Activated T-helper 2 cell treated with anti-CD3 and anti-CD28 coated beads, Interferon-gamma antibody, Interleukin-2, Interleukin-4, amounts not matched to agents 10 μg/mL and 5 μg/mL and 100 μg/mL, durations not matched to agents 14 hours and 24 hours and 36 hours (primary cell): ENCODE results near the gene MAGI2. TPM values are rescaled to one million over a fixed set of nuclear protein-coding genes. Genes with fewer than 3 reads are reported as not detected.
"Not testable (repeated sequence)": the region's sequence is repeated elsewhere in the genome, so short reads cannot be mapped to it uniquely, and the experiment has no call there.

Source experiments
- DNase-seq: peaks from one replicate; pipeline ENCODE4 v3.0.0; 2021; ENCODE audit warnings: low spot score
- H3K27ac Mint-ChIP-seq: one replicate; pipeline ENCODE4 v1.8.0; 2021; ENCODE audit warnings: mixed read lengths
- H3K27me3 Mint-ChIP-seq: one replicate; pipeline ENCODE4 v1.8.0; 2021; ENCODE audit warnings: low read depth, mixed read lengths
- H3K36me3 Mint-ChIP-seq: one replicate; pipeline ENCODE4 v1.8.0; 2021; ENCODE audit warnings: low read depth, mixed read lengths
- H3K4me1 Mint-ChIP-seq: one replicate; pipeline ENCODE4 v1.8.0; 2021; ENCODE audit warnings: low read depth, mixed read lengths
- H3K4me3 Mint-ChIP-seq: one replicate; pipeline ENCODE4 v1.8.0; 2021; ENCODE audit warnings: low read depth, mild to moderate bottlenecking, moderate library complexity, mixed read lengths
- H3K9me3 Mint-ChIP-seq: one replicate; pipeline ENCODE4 v1.8.0; 2021; ENCODE audit warnings: mixed read lengths
- intact Hi-C: fragments of 100-400 bp; cut with micrococcal nuclease; formaldehyde crosslinking; loops from one replicate; pipeline ENCODE4 v1.15.1; 2023
- total RNA-seq: library from RNA; stranded (reverse); gene quantifications from 2 replicates; pipeline ENCODE4 v1.2.3, GENCODE V29; 2022

Gene MAGI2
- total RNA-seq, 1 donor from 2014 or later = 0.21 TPM

GRCh38 chr7:78018641-78019446 lies 1434.6 kb downstream of the MAGI2 start:
- no peak for DNase-seq
- Mint-ChIP-seq H3K27ac (peak overlapping the region; percentile 76), H3K36me3 (peaks cover 5% of the 10 kb centered on the region), H3K4me1 (peaks cover 17% of the 10 kb centered on the region), H3K9me3 (no peaks in the 10 kb centered on the region), H3K27me3 (peaks cover 61% of the 10 kb centered on the region), H3K4me3 (peak overlapping the region; percentile 82)
- intact Hi-C loops = loop anchor here (2.0 to 10.0 kb wide), 2 partner anchors 224 to 322 kb away; partner anchors contain the start of genes PHTF2, RSBN1L and TMEM60

- no peak for DNase-seq
- Mint-ChIP-seq H3K36me3 (peaks cover 5% of the 10 kb centered on the region), H3K4me1 (peaks cover 17% of the 10 kb centered on the region), H3K27ac (no peak overlapping the region), H3K9me3 (no peaks in the 10 kb centered on the region), H3K27me3 (peaks cover 69% of the 10 kb centered on the region), H3K4me3 (peak overlapping the region; percentile 45)
- intact Hi-C loops = loop anchor here (2.0 to 10.0 kb wide), 2 partner anchors 223 to 321 kb away; partner anchors contain the start of genes PHTF2, RSBN1L and TMEM60
Measured at GRCh38 chr7:78017591-78018100, 1435.8 kb downstream of the MAGI2 start.

GRCh38 chr7:78015574-78016260 lies 1437.8 kb downstream of the MAGI2 start:
- no peak overlapping the region for H3K27ac Mint-ChIP-seq
- H3K36me3 Mint-ChIP-seq = peaks cover 5% of the 10 kb centered on the region
- no peaks in the 10 kb centered on the region for H3K9me3 Mint-ChIP-seq
- intact Hi-C loops = loop anchor here (10.0 kb wide), 1 partner anchor 221 kb away; the partner anchor contains the start of genes PHTF2 and TMEM60
- H3K4me3 Mint-ChIP-seq = no peak overlapping the region
- peaks cover 14% of the 10 kb centered on the region for H3K4me1 Mint-ChIP-seq
- DNase-seq = no peak
- H3K27me3 Mint-ChIP-seq = peaks cover 61% of the 10 kb centered on the region

- H3K27ac Mint-ChIP-seq = no peak overlapping the region
- intact Hi-C loops = loop anchor here (10.0 kb wide), 1 partner anchor 220 kb away; the partner anchor contains the start of genes PHTF2 and TMEM60
- H3K9me3 Mint-ChIP-seq = no peaks in the 10 kb centered on the region
- H3K27me3 Mint-ChIP-seq = peaks cover 55% of the 10 kb centered on the region
- H3K4me1 Mint-ChIP-seq = peaks cover 8% of the 10 kb centered on the region
- H3K36me3 Mint-ChIP-seq = peaks cover 5% of the 10 kb centered on the region
- H3K4me3 Mint-ChIP-seq = no peak overlapping the region
- DNase-seq = no peak
Measured at GRCh38 chr7:78014401-78014800, 1439.1 kb downstream of the MAGI2 start.

- H3K4me3 Mint-ChIP-seq = no peak overlapping the region
- H3K36me3 Mint-ChIP-seq = no peaks in the 10 kb centered on the region
- H3K9me3 Mint-ChIP-seq = no peaks in the 10 kb centered on the region
- H3K27ac Mint-ChIP-seq = no peak overlapping the region
- intact Hi-C loops = loop anchor here (10.0 kb wide), 1 partner anchor 219 kb away; the partner anchor contains the start of genes PHTF2 and TMEM60
- H3K4me1 Mint-ChIP-seq = peaks cover 2% of the 10 kb centered on the region
- no peak for DNase-seq
- peaks cover 48% of the 10 kb centered on the region for H3K27me3 Mint-ChIP-seq
Measured at GRCh38 chr7:78013386-78013785, 1440.1 kb downstream of the MAGI2 start.

- no peak overlapping the region for H3K27ac Mint-ChIP-seq
- no peak for DNase-seq
- intact Hi-C loops = loop anchor here (10.0 kb wide), 1 partner anchor 217 kb away; the partner anchor contains the start of genes PHTF2 and TMEM60
- peaks cover 34% of the 10 kb centered on the region for H3K27me3 Mint-ChIP-seq
- H3K36me3 Mint-ChIP-seq = no peaks in the 10 kb centered on the region
- no peak overlapping the region for H3K4me3 Mint-ChIP-seq
- no peaks in the 10 kb centered on the region for H3K9me3 Mint-ChIP-seq
- H3K4me1 Mint-ChIP-seq = no peaks in the 10 kb centered on the region
Measured at GRCh38 chr7:78011642-78012041, 1441.8 kb downstream of the MAGI2 start.

- Mint-ChIP-seq H3K27me3 (peaks cover 3% of the 10 kb centered on the region), H3K4me1 (no peaks in the 10 kb centered on the region), H3K9me3 (no peaks in the 10 kb centered on the region), H3K4me3 (no peak overlapping the region), H3K36me3 (no peaks in the 10 kb centered on the region), H3K27ac (no peak overlapping the region)
- intact Hi-C loops = no loop called here
- DNase-seq = no peak
Measured at GRCh38 chr7:78007231-78007630, 1446.2 kb downstream of the MAGI2 start.

- H3K27ac Mint-ChIP-seq = no peak overlapping the region
- H3K36me3 Mint-ChIP-seq = no peaks in the 10 kb centered on the region
- H3K27me3 Mint-ChIP-seq = peaks cover under 1% of the 10 kb centered on the region
- DNase-seq = no peak
- no peaks in the 10 kb centered on the region for H3K4me1 Mint-ChIP-seq
- intact Hi-C loops = no loop called here
- H3K9me3 Mint-ChIP-seq = no peaks in the 10 kb centered on the region
- no peak overlapping the region for H3K4me3 Mint-ChIP-seq
Measured at GRCh38 chr7:78006063-78006755, 1447.3 kb downstream of the MAGI2 start.

- Mint-ChIP-seq H3K4me3 (no peak overlapping the region), H3K9me3 (no peaks in the 10 kb centered on the region), H3K27ac (no peak overlapping the region), H3K4me1 (no peaks in the 10 kb centered on the region), H3K36me3 (no peaks in the 10 kb centered on the region), H3K27me3 (no peaks in the 10 kb centered on the region)
- intact Hi-C loops = no loop called here
- no peak for DNase-seq
Measured at GRCh38 chr7:78002715-78003114, 1450.8 kb downstream of the MAGI2 start.

GRCh38 chr7:78002021-78002420 lies 1451.4 kb downstream of the MAGI2 start:
- no peak for DNase-seq
- H3K27ac Mint-ChIP-seq = no peak overlapping the region
- intact Hi-C loops = no loop called here
- H3K4me1 Mint-ChIP-seq = no peaks in the 10 kb centered on the region
- H3K4me3 Mint-ChIP-seq = no peak overlapping the region
- no peaks in the 10 kb centered on the region for H3K9me3 Mint-ChIP-seq
- H3K27me3 Mint-ChIP-seq = peaks cover 2% of the 10 kb centered on the region
- H3K36me3 Mint-ChIP-seq = no peaks in the 10 kb centered on the region

GRCh38 chr7:77999168-77999567 lies 1454.3 kb downstream of the MAGI2 start:
- H3K4me3 Mint-ChIP-seq, DNase-seq, intact Hi-C loops, H3K4me1 Mint-ChIP-seq, H3K27ac Mint-ChIP-seq, H3K27me3 Mint-ChIP-seq, H3K36me3 Mint-ChIP-seq, H3K9me3 Mint-ChIP-seq: not testable (repeated sequence)

- DNase-seq = no peak
- intact Hi-C loops = no loop called here
- no peaks in the 10 kb centered on the region for H3K4me1 Mint-ChIP-seq
- peaks cover 8% of the 10 kb centered on the region for H3K27me3 Mint-ChIP-seq
- H3K36me3 Mint-ChIP-seq = no peaks in the 10 kb centered on the region
- H3K4me3 Mint-ChIP-seq = no peak overlapping the region
- no peaks in the 10 kb centered on the region for H3K9me3 Mint-ChIP-seq
- no peak overlapping the region for H3K27ac Mint-ChIP-seq
Measured at GRCh38 chr7:77995717-77996116, 1457.8 kb downstream of the MAGI2 start.
